ENCODE measurements around the gene RPL3.

DNA sequence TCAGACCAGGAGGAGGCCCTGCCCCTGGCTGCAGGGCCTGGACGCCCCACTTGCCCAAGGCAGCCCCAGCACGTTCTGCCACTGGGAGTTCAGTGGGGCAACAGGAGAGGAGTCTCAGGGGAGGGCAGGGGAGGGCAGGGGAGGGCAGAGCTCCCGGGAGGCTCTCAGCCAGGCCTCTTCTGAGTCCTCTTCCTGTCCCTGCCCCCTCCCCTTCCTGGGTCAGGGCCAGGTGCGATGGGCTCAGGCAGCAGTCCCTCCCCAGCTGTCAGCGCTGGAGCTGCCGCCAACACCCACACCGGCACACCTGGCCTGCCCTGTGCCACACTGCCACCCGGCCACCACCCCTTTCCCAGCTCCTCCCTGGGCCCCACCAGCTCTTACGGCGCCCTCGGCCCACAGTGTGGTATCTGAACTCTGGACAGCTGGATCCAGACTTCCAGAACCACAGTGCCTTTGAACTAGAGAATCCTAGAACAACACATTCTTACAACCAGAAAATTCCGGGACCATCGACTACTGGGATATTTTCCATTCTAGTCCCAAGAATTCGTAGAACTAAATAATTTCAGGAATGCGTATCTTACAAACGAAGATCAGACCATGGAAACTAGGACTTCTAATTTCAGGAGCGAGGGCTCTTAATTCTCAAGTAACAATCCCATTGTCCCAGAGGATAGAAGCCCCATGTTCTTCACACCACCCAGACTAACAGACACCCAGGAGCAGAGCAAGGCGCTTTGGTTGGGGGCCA, 21.8 kb downstream of the RPL3 start:
- TF ChIP-seq POLR2AphosphoS5 (IDR thresholded peaks at IDR 0.05; ENCODE audit: low read depth, low read length) (no peak), FOXP2 (optimal IDR thresholded peaks at IDR 0.05; ENCODE audit: borderline replicate concordance, extremely low read depth, extremely low read length, insufficient read depth) (no peak), SIN3A (IDR thresholded peaks at IDR 0.05; ENCODE audit: borderline replicate concordance, insufficient read depth, low read length) (no peak)
